ENCODE results near the gene CNDP1.

Gene CNDP1

GRCh38 chr18:74631623-74632350 is 97.5 kb downstream of the CNDP1 start:
- no peak for DNase-seq

DNA sequence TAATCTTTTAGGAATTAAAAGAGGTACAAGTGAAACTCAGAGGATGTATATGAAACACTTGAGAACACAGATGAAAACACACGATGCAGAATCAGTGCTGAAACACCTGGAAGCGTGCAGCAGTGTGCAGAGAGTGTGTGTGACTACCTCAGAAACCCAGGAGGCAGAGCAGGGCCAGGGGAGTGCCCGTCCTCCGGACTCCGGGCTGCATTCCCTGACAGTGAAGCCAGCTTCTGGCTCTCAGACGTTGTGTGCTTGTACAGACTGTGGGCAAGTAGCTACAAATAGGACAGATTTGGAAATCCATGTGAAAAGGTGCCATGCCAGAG is 98.0 kb downstream of the CNDP1 start:
- DNase-seq = no peak

DNA sequence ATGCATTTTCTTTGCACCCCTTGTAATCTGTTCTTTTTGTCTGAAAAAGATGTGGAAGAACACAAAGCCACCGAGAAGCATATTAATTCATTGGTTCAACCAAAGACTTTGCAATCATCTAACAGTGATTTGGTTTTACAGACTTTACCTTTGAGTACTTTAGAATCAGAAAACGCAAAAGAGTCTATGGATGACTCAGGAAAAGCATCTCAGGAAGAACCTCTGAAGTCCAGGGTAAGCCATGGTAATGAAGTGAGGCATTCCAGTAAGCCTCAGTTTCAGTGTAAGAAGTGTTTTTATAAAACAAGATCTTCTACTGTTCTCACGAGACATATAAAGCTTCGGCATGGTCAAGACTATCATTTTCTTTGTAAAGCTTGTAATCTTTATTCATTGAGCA is 98.6 kb downstream of the CNDP1 start:
- DNase-seq = no peak

DNA sequence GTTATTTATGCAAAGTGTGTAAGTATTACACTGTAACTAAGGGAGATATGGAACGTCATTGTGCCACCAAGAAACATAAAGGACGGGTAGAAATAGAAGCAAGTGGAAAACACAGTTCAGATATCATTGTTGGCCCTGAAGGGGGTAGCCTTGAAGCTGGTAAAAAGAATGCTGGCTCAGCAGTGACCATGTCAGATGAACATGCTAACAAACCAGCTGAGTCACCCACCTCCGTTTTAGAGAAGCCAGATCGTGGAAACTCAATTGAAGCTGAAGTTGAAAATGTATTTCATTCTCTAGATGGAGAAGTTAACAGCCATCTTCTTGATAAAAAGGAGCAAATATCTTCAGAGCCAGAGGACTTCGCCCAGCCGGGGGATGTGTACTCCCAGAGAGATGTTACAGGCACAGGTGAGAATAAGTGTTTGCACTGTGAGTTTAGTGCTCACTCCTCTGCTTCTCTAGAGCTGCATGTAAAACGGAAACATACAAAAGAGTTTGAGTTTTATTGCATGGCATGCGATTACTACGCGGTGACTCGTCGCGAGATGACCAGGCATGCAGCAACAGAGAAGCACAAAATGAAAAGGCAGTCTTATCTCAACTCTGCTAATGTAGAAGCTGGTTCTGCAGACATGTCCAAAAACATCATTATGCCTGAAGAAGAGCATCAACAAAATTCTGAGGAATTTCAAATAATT is 99.5 kb downstream of the CNDP1 start:
- DNase-seq = no peak

GRCh38 chr18:74635224-74635975 is 101.1 kb downstream of the CNDP1 start:
- no peak for DNase-seq

All from NCI-H2171 (cell line).